OCI-LY1 (cell line): ENCODE measurements around the gene NKIRAS1.

Experiments used
- H2AFZ ChIP-seq: fragments of 200-600 bp; sonication (generic), shearing (Covaris generic); 2 replicates; pipeline ENCODE4 v1.6.0; 2014; ENCODE audit warnings: antibody characterized with exemption, mild to moderate bottlenecking, low read length
- H3F3A ChIP-seq: fragments of 200-600 bp; sonication (generic), shearing (Covaris generic); 2 replicates; pipeline ENCODE4 v1.6.0; 2014; ENCODE audit warnings: mild to moderate bottlenecking, antibody characterized with exemption, low read length, moderate library complexity; ENCODE audit not compliant: insufficient read depth
- H3K27ac ChIP-seq: fragments of 200-600 bp; sonication (generic); 2 replicates; pipeline ENCODE4 v1.5.1; 2014; ENCODE audit warnings: low read length, mixed run types, mild to moderate bottlenecking, low read depth; ENCODE audit not compliant: poor library complexity, severe bottlenecking
- H3K27me3 ChIP-seq: fragments of 200-600 bp; sonication (generic); 2 replicates; pipeline ENCODE4 v1.6.0; 2014; ENCODE audit warnings: antibody characterized with exemption, mild to moderate bottlenecking, low read length, moderate library complexity; ENCODE audit not compliant: insufficient read depth
- H3K36me3 ChIP-seq: fragments of 200-600 bp; sonication (generic); 2 replicates; pipeline ENCODE4 v1.6.1; 2014; ENCODE audit warnings: mild to moderate bottlenecking, antibody characterized with exemption, low read length, moderate library complexity, mixed read lengths; ENCODE audit not compliant: insufficient read depth
- H3K4me1 ChIP-seq: fragments of 200-600 bp; sonication (generic); 2 replicates; pipeline ENCODE4 v1.5.1; 2014; ENCODE audit warnings: mild to moderate bottlenecking, low read length, moderate library complexity; ENCODE audit not compliant: insufficient read depth, severe bottlenecking
- H3K4me2 ChIP-seq: fragments of 200-600 bp; sonication (generic), shearing (Covaris generic); 2 replicates; pipeline ENCODE4 v1.6.1; 2014; ENCODE audit warnings: low read length
- H3K4me3 ChIP-seq: fragments of 200-600 bp; sonication (generic); 2 replicates; pipeline ENCODE4 v1.5.1; 2014; ENCODE audit warnings: low read length, low read depth, mild to moderate bottlenecking, mixed read lengths; ENCODE audit not compliant: poor library complexity, severe bottlenecking
- H3K79me2 ChIP-seq: fragments of 200-600 bp; shearing (Covaris generic); 2 replicates; pipeline ENCODE4 v1.6.1; 2016; ENCODE audit warnings: mixed run types, low read length, mixed read lengths; ENCODE audit not compliant: insufficient read depth
- H3K9ac ChIP-seq: fragments of 200-600 bp; sonication (generic), shearing (Covaris generic); 2 replicates; pipeline ENCODE4 v1.6.1; 2014; ENCODE audit warnings: mild to moderate bottlenecking, low read length, mixed read lengths
- H3K9me2 ChIP-seq: fragments of 200-600 bp; sonication (generic), shearing (Covaris generic); 2 replicates; pipeline ENCODE4 v1.6.1; 2014; ENCODE audit warnings: low read depth, mild to moderate bottlenecking, low read length, mixed read lengths
- H3K9me3 ChIP-seq: fragments of 200-600 bp; shearing (Covaris generic); 2 replicates; pipeline ENCODE4 v1.6.1; 2014; ENCODE audit warnings: low read length, mixed read lengths
- H4K20me1 ChIP-seq: fragments of 200-600 bp; sonication (generic), shearing (Covaris generic); 2 replicates; pipeline ENCODE4 v1.6.0; 2016; ENCODE audit warnings: mild to moderate bottlenecking, low read length; ENCODE audit not compliant: insufficient read depth
- EZH2 ChIP-seq: fragments of 200-600 bp; sonication (generic), shearing (Covaris generic); IDR thresholded peaks from 2 replicates; pipeline ENCODE4 v1.8.0; 2017; ENCODE audit warnings: borderline replicate concordance, mixed run types, mild to moderate bottlenecking, antibody characterized with exemption, low read length, moderate library complexity, mixed read lengths
- TF ChIP-seq, protein P1 (sequence below): fragments of 200-600 bp; sonication (generic), shearing (Covaris generic); IDR thresholded peaks from 2 replicates; pipeline ENCODE4 v1.5.1; 2017; ENCODE audit warnings: mild to moderate bottlenecking, antibody characterized with exemption, low read length, moderate library complexity, mixed read lengths

NKIRAS1 gene

DNA sequence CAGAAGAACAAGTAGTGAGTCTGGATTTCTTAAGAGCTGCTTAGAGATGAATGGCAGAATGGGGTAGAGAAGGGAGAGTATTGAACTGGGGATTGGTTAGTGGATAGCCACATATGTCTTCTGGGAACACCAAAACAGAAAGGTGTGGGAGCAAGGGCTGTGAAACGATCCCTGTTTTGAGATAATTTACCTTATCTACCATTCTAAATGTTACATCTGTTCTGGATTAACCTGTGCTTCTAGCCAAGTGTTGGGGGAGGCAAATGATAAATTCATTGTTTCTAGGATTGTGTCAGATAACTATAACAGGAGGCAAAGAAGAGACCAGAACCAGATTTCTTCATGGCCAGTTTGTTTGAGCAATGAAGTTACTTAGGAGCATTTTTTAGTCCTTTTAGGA is 36.7 kb upstream of the NKIRAS1 start:
- Histone ChIP-seq H3K9me2 (no peaks in the 10 kb centered on the region), H3K79me2 (no peaks in the 10 kb centered on the region), H3K27me3 (no peaks in the 10 kb centered on the region), H3K4me3 (no peak overlapping the region), H3K27ac (no peak overlapping the region), H3F3A (0 out of 2 replicates have a peak, but pooled peaks cover 5% of the 10 kb centered on the region), H2AFZ (no peak overlapping the region), H3K4me2 (no peak overlapping the region), H3K9me3 (no peaks in the 10 kb centered on the region), H4K20me1 (no peaks in the 10 kb centered on the region), H3K36me3 (no peaks in the 10 kb centered on the region; the same call in 1 of the 2 replicates), H3K9ac (no peak overlapping the region), H3K4me1 (peaks cover 27% of the 10 kb centered on the region)
- TF ChIP-seq EZH2 = no peak
- TF ChIP-seq, protein P1, sequence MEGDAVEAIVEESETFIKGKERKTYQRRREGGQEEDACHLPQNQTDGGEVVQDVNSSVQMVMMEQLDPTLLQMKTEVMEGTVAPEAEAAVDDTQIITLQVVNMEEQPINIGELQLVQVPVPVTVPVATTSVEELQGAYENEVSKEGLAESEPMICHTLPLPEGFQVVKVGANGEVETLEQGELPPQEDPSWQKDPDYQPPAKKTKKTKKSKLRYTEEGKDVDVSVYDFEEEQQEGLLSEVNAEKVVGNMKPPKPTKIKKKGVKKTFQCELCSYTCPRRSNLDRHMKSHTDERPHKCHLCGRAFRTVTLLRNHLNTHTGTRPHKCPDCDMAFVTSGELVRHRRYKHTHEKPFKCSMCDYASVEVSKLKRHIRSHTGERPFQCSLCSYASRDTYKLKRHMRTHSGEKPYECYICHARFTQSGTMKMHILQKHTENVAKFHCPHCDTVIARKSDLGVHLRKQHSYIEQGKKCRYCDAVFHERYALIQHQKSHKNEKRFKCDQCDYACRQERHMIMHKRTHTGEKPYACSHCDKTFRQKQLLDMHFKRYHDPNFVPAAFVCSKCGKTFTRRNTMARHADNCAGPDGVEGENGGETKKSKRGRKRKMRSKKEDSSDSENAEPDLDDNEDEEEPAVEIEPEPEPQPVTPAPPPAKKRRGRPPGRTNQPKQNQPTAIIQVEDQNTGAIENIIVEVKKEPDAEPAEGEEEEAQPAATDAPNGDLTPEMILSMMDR = no peak

DNA sequence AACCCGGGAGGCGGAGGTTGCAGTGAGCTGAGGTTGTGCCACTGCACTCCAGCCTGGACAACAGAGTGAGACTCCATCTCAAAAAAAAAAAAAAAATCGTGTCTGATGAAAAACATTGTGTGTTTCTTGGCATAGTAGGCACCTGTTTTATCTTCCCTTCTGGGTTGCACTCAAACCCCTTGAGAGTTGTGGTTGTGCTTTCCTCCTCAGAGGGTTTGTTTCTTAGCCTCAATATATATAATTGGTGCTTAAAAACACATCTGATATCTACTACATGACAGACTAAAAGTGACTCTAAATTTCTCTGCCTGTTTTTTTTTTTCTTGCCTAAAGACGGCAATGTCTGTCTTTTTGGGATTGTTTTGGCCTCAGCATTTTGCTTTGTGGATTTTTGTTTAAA is 35.9 kb upstream of the NKIRAS1 start:
- no peaks in the 10 kb centered on the region; the same call in 1 of the 2 replicates for H3K36me3 ChIP-seq
- H2AFZ ChIP-seq = no peak overlapping the region
- H3K4me1 ChIP-seq = peaks cover 27% of the 10 kb centered on the region
- H3F3A ChIP-seq = 0 out of 2 replicates have a peak, but pooled peaks cover 5% of the 10 kb centered on the region
- H3K27ac ChIP-seq = no peak overlapping the region
- no peak for TF ChIP-seq EZH2
- TF ChIP-seq, protein P1 = no peak
- H3K4me2 ChIP-seq = no peak overlapping the region
- no peaks in the 10 kb centered on the region for H3K79me2 ChIP-seq
- no peaks in the 10 kb centered on the region for H3K9me3 ChIP-seq
- no peaks in the 10 kb centered on the region for H3K9me2 ChIP-seq
- H3K9ac ChIP-seq = no peak overlapping the region
- H4K20me1 ChIP-seq = no peaks in the 10 kb centered on the region
- H3K4me3 ChIP-seq = no peak overlapping the region
- no peaks in the 10 kb centered on the region for H3K27me3 ChIP-seq

DNA sequence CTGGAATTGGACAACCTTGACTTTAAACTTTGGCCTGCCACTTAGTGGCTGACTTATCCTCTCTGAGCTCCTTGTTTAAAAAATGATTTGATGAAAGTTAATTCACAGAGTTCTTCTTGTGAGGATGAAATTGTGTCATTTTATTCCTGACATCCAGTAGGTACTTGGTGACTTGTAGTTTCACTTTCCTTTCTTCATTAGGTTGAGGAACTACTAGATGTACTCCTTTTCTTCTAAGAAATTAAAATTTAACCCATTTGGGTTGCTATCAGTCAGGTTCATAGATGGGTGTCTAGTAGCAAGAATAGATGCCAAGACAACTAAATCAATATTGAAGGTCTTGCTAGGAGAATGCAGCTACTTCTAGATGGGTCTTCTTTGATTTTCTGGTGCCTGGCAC is 33.5 kb upstream of the NKIRAS1 start:
- Histone ChIP-seq H3K27me3 (no peaks in the 10 kb centered on the region), H2AFZ (no peak overlapping the region), H4K20me1 (no peaks in the 10 kb centered on the region), H3K4me1 (peaks cover 34% of the 10 kb centered on the region), H3F3A (peaks cover 10% of the 10 kb centered on the region; the same call in 1 of the 2 replicates), H3K4me3 (no peak overlapping the region), H3K4me2 (no peak overlapping the region), H3K36me3 (no peaks in the 10 kb centered on the region; the same call in 1 of the 2 replicates), H3K79me2 (no peaks in the 10 kb centered on the region), H3K9me3 (no peaks in the 10 kb centered on the region), H3K9ac (no peak overlapping the region), H3K9me2 (no peaks in the 10 kb centered on the region), H3K27ac (no peak overlapping the region)
- TF ChIP-seq, protein P1 = no peak
- no peak for TF ChIP-seq EZH2
